Common myeloid progenitor, CD34-positive (primary cell): ENCODE results near the gene C20orf202.

Source experiments
- CTCF ChIA-PET: fragments of 350-600 bp; sonication (Branson Sonifier 250); formaldehyde crosslinking; loops from one replicate; lab custom pipeline; 2021; ENCODE audit warnings: antibody characterized with exemption; lab: Charles Lee
- POLR2A ChIA-PET: fragments of 350-600 bp; sonication (Branson Sonifier 250); formaldehyde crosslinking; loops from one replicate; lab custom pipeline; 2021; ENCODE audit warnings: antibody characterized with exemption; lab: Charles Lee
- DNase-seq, 3 donors: peaks; one replicate each; pipeline versions ENCODE4 v3.0.0 to v3.0.0-alpha.2; 2013
- H3K27ac ChIP-seq, 2 experiments: 1 replicate in 1 of 2; 2 replicates in 1 of 2; pipeline ENCODE4 v1.7.0; 2013; ENCODE audit warnings: inconsistent platforms in 2 of 2, low read length in 2 of 2, mild to moderate bottlenecking in 2 of 2, low read depth in 1 of 2, moderate library complexity in 1 of 2; ENCODE audit not compliant: severe bottlenecking in 2 of 2, insufficient read depth in 1 of 2, poor library complexity in 1 of 2
- H3K27me3 ChIP-seq, 5 experiments: replicated peaks in 2 of 5; 1 replicate in 3 of 5; 2 replicates in 2 of 5; pipeline versions ENCODE4 v1.6.1 to v1.7.0; 2013; ENCODE audit warnings: low read length in 4 of 5, mild to moderate bottlenecking in 2 of 5, moderate library complexity in 2 of 5, inconsistent platforms in 1 of 5; ENCODE audit not compliant: insufficient read depth in 5 of 5, control insufficient read depth in 4 of 5
- H3K36me3 ChIP-seq, 4 experiments: 1 replicate in 2 of 4; 2 replicates in 2 of 4; pipeline versions ENCODE4 v1.6.1 to v1.7.0; 2013; ENCODE audit warnings: low read length in 3 of 4, control low read depth in 1 of 4, mild to moderate bottlenecking in 1 of 4; ENCODE audit not compliant: control insufficient read depth in 4 of 4, insufficient read depth in 4 of 4
- H3K4me1 ChIP-seq, 4 experiments: 1 replicate in 3 of 4; 2 replicates in 1 of 4; pipeline versions ENCODE4 v1.6.1 to v1.7.1; 2013; ENCODE audit warnings: low read length in 3 of 4, mild to moderate bottlenecking in 3 of 4, control low read depth in 1 of 4, inconsistent platforms in 1 of 4, moderate library complexity in 1 of 4; ENCODE audit not compliant: control insufficient read depth in 4 of 4, insufficient read depth in 4 of 4; ENCODE audit errors: control extremely low read depth in 1 of 4
- H3K4me3 ChIP-seq, 7 experiments: 1 replicate in 4 of 7; 2 replicates in 3 of 7; pipeline versions ENCODE4 v1.5.1 to v1.7.0; 2013; ENCODE audit warnings: mild to moderate bottlenecking in 7 of 7, low read length in 6 of 7, moderate library complexity in 6 of 7, inconsistent platforms in 2 of 7, low read depth in 2 of 7, control low read depth in 1 of 7; ENCODE audit not compliant: insufficient read depth in 4 of 7, control insufficient read depth in 1 of 7; ENCODE audit errors: extremely low read depth in 1 of 7
- H3K9me3 ChIP-seq, 5 experiments: 1 replicate in 4 of 5; 2 replicates in 1 of 5; pipeline versions ENCODE4 v1.6.1 to v1.7.1; 2013; ENCODE audit warnings: low read length in 4 of 5, mild to moderate bottlenecking in 2 of 5, inconsistent platforms in 1 of 5, low read depth in 1 of 5, moderate library complexity in 1 of 5; ENCODE audit not compliant: control insufficient read depth in 4 of 5, insufficient read depth in 2 of 5; ENCODE audit errors: control extremely low read depth in 1 of 5
- WGBS: methylation state at CpG from one replicate; pipeline ENCODE4 v1.1.5; 2013; ENCODE audit not compliant: insufficient coverage; 5-methylcytosine and 5-hydroxymethylcytosine counted together

Gene C20orf202

DNA sequence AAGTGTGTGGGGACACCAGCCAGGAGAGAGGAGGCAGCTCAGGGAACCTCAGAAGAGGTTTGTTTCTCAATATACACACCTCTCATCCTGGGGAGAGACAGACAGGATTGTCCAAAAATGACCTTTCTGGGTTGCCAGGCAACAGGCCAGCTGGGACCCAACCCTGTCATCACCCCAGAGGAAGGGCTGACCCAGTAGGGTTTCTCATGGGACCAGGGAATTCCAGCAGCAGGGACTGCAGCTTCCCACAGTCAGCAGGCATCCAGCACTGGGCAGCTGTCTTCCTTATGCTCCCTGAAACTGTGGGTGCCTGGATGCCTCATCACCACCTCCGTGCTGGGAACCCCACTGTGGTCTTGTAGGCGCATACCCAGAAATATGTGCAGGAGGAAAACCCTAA lies 1.3 kb downstream of the C20orf202 start:
- POLR2A ChIA-PET, result no interaction called here
- CTCF ChIA-PET, result interaction anchor here (0.8 to 1.4 kb wide), 2 partner anchors 14 to 32 kb away, joined by 3 to 4 read pairs; no protein-coding TSS in a partner anchor
- H3K4me1 ChIP-seq, result peaks cover 0 to 14% (median 10%) of the 10 kb centered on the region in 4 experiments
- no peaks in the 10 kb centered on the region for H3K9me3 ChIP-seq
- WGBS, result 92% methylated on average over 2 of the region's 2 CpGs
- H3K4me3 ChIP-seq, result no peak overlapping the region
- H3K27ac ChIP-seq, result no peak overlapping the region
- DNase-seq, result no peak
- H3K27me3 ChIP-seq, result peaks cover 0 to 3% (median 0%) of the 10 kb centered on the region in 5 experiments
- no peaks in the 10 kb centered on the region for H3K36me3 ChIP-seq

DNA sequence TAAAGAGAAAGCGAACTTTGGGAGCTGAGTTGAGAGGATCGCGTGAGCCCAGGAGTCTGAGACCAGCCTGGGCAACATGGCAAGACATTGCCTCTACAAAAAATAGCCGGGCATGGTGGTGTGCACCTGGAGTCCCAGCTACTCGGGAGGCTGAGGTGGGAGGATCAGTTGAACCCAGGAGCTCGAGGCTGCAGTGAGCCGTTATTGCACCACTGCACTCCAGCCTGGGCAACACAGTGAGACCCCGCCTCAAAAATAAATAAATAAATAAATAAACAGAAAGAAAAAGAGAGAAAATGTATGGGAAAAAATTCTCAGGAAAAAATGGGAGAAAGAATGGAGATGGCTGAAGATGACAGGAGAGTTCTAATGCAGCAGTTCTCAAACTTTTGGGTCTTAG lies 2.5 kb downstream of the C20orf202 start:
- H3K4me1 ChIP-seq, result peaks cover 0 to 14% (median 9%) of the 10 kb centered on the region in 4 experiments
- no peak overlapping the region for H3K27ac ChIP-seq
- 100% methylated on average over 5 of the region's 8 CpGs for WGBS
- ChIA-PET POLR2A (no interaction called here), CTCF (interaction anchor here (0.8 to 1.2 kb wide), 5 partner anchors 8 to 232 kb away, joined by 3 read pairs; no protein-coding TSS in a partner anchor)
- H3K4me3 ChIP-seq, result no peak overlapping the region
- no peak for DNase-seq
- H3K9me3 ChIP-seq, result no peaks in the 10 kb centered on the region
- H3K36me3 ChIP-seq, result no peaks in the 10 kb centered on the region
- peaks cover 0 to 3% (median 0%) of the 10 kb centered on the region in 5 experiments for H3K27me3 ChIP-seq

DNA sequence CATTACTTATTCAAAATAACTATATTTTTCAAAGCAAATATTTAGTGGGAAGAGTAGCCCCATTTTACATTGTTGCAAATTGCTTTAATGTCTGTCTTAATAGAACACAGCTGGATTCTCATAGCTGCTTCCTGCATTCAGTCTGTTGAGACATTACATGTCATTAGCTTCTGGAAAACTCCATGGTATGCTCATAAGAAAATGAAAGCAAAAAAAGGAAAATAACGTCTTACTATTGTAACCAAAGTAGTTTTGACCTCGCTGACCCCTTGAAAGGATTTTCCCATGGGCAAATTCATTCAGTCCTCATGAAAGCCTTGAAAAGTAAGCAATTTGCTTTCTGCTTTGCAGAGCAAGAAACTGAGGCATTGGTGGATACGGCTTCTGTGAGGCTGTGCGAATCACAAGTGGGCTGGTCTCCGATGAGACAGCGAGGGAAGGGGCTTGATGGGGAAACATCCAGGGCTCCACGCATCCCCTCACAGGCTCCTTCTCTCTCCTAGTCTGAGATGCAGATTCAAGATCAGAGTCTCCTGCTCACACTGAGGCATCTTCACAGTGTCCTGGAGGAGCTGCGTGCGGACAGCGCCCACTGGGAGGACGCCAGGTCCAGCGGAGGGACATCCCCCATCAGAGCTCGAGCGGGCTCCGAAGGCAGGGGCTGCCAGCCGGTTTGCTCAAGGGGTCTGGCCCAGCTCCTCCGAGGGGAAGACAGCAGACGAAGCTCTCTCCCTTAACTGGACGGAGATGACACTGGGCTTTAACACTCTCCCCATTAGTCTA lies 3.3 kb downstream of the C20orf202 start:
- DNase-seq, result no peak
- no peaks in the 10 kb centered on the region for H3K9me3 ChIP-seq
- H3K4me3 ChIP-seq, result no peak overlapping the region
- peaks cover 0 to 3% (median 0%) of the 10 kb centered on the region in 5 experiments for H3K27me3 ChIP-seq
- H3K36me3 ChIP-seq, result no peaks in the 10 kb centered on the region
- CTCF ChIA-PET, result interaction anchor here (1.1 to 1.2 kb wide), 2 partner anchors 9 to 156 kb away, joined by 3 read pairs; no protein-coding TSS in a partner anchor
- peaks cover 0 to 14% (median 9%) of the 10 kb centered on the region in 4 experiments for H3K4me1 ChIP-seq
- WGBS, result 96% methylated on average over 14 of the region's 19 CpGs
- no peak overlapping the region for H3K27ac ChIP-seq
- POLR2A ChIA-PET, result no interaction called here

DNA sequence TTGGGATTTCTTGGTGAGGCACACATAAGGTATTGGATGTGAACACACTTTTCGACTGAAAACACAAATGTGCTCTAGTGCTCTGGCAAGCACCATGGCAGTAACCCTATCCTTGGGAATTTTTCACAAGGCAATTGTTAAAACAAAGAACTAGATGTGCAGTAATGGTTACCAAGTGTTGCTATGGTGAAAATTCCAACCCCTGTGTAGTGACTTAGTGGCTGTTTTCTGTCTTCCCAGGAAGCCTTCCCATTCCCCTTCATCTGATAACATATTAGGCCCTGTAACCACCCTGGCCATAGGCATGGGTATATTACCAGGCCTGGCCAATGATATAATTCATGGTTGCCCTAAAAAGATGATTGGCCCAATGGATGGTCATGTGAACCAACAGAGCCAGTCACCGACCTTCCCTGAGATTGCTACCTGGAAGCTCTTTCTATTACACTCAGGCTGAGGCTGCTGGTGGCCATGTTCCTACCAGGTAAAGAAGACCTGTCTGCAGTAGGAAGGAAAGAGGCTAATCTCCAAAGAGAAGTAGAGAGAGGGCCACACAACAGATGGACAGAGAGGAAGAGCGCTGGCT lies 4.1 kb downstream of the C20orf202 start:
- DNase-seq, result no peak
- no peaks in the 10 kb centered on the region for H3K9me3 ChIP-seq
- ChIA-PET CTCF (interaction anchor here (1.5 kb wide), 1 partner anchor 9 kb away, joined by 4 read pairs; no protein-coding TSS in a partner anchor), POLR2A (no interaction called here)
- WGBS, result 94% methylated on average over 2 of the region's 3 CpGs
- H3K27me3 ChIP-seq, result peaks cover 0 to 3% (median 0%) of the 10 kb centered on the region in 5 experiments
- H3K36me3 ChIP-seq, result no peaks in the 10 kb centered on the region
- H3K4me3 ChIP-seq, result no peak overlapping the region
- H3K4me1 ChIP-seq, result peaks cover 0 to 14% (median 9%) of the 10 kb centered on the region in 4 experiments
- H3K27ac ChIP-seq, result no peak overlapping the region

DNA sequence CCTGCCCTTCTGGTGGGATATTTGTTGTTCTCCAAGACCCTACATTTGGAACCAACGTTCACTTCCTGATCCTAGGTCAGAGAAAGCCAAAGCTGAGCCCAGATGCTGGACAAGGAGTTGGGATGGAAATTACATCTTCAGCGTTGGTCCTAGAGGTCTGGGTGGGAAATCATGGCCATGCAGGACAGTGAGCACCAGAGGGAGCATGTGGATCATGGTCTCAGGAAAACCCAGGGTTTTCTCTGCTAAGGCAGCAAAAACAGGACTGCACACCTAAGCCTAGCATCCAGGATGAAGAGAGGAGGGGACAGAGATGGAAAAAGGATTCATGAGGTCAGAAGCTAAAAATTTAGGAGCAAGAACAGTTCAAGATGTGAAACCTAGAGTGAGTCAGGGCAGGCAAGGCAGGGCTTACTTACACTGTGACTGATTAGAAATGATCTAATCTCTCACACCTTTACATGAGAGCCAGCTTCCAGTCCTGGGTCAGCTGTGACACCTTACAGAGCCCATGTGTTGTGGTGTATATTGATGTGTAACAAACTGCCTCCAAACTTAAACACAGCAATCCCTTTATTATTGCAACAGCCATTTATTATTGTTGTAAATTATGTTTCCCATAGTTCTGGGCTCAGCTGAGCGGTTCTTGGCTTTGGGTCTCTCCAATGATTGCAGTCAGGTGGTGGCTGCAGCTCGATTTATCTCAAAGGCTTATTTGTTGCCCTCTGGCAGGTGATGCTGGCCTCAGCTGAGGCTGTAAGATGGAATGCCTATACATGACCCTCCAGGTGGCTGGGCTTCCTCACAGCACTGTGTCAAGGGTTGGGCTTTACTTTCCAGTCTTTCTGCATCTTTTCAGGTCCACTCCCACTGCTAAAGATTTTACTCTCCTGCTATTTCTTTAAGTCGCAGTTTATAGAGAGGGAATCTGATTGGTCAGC lies 6.5 kb downstream of the C20orf202 start:
- Histone ChIP-seq H3K4me1 (peaks cover 0 to 5% (median under 1%) of the 10 kb centered on the region in 4 experiments), H3K27me3 (peaks cover 0 to 4% (median 0%) of the 10 kb centered on the region in 5 experiments), H3K4me3 (no peak overlapping the region), H3K27ac (no peak overlapping the region), H3K9me3 (no peaks in the 10 kb centered on the region), H3K36me3 (no peaks in the 10 kb centered on the region)
- WGBS, result 66% methylated on average over 3 of the region's 5 CpGs
- ChIA-PET POLR2A (no interaction called here), CTCF (interaction anchor here (1.2 to 1.5 kb wide), 2 partner anchors 18 to 253 kb away, joined by 3 to 5 read pairs; no protein-coding TSS in a partner anchor)
- no peak for DNase-seq

DNA sequence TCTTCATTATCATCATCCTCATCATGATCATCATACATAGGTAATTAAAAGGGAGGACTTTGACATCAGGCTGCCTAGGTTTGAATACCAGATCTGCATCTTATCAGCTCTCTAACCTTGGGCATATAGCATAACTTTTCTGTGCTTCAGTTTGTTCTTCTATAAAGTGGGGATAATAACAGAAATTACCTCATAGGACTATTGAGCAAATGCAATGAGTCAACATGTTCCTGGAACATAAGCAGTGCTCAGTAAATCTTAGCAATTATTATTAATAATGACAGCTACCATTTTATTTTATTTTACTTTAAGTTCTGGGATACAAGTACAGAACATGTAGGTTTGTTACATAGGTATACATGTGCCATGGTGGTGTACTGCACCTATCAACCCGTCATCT lies 7.2 kb downstream of the C20orf202 start:
- Histone ChIP-seq H3K27ac (no peak overlapping the region), H3K36me3 (no peaks in the 10 kb centered on the region), H3K4me1 (peaks cover 2 to 10% (median 6%) of the 10 kb centered on the region in 4 experiments), H3K4me3 (no peak overlapping the region), H3K27me3 (peaks cover 0 to 4% (median 0%) of the 10 kb centered on the region in 5 experiments), H3K9me3 (no peaks in the 10 kb centered on the region)
- ChIA-PET POLR2A (no interaction called here), CTCF (interaction anchor here (1.2 to 1.5 kb wide), 2 partner anchors 19 to 254 kb away, joined by 3 to 5 read pairs; no protein-coding TSS in a partner anchor)
- no CpG with 5 or more reads among the region's 1 CpG for WGBS
- no peak for DNase-seq
